Measurements from ENCODE around the gene DPYSL5.

DPYSL5 gene

GRCh38 chr2:26847655-26848335 is at the start of gene DPYSL5:
TSS of gene DPYSL5 (plus strand) at chr2:26848132. CDS start at chr2:26898500, 50,368 bp downstream.
- no peaks in the 10 kb centered on the region for H3K36me3 ChIP-seq (ENCODE audit: control insufficient read depth, insufficient read depth, low read length, severe bottlenecking)
- no peak within 1 kb of the TSS for H3K9ac ChIP-seq (ENCODE audit: low read length)
- H3K27me3 ChIP-seq (replicated peaks; ENCODE audit: control insufficient read depth, insufficient read depth, low read length) = peaks cover 78% of the 10 kb centered on the region
- peak; percentile 7 for DNase-seq (ENCODE audit: low read depth)
- no peak within 1 kb of the TSS for H3K4me3 ChIP-seq (ENCODE audit: low read length)
- H3K9me3 ChIP-seq (ENCODE audit: control insufficient read depth, low read length) = no peaks in the 10 kb centered on the region
- peaks cover under 1% of the 10 kb centered on the region for H3K4me1 ChIP-seq (ENCODE audit: control insufficient read depth, insufficient read depth, low read length)

GRCh38 chr2:26801328-26801727 is 46.6 kb upstream of the DPYSL5 start:
- Histone ChIP-seq H3K4me3 (ENCODE audit: low read length) (no peak overlapping the region), H3K36me3 (ENCODE audit: control insufficient read depth, insufficient read depth, low read length, severe bottlenecking) (no peaks in the 10 kb centered on the region)

GRCh38 chr2:26801796-26802195 is 46.1 kb upstream of the DPYSL5 start:
- H3K9me3 ChIP-seq (ENCODE audit: control insufficient read depth, low read length) = no peaks in the 10 kb centered on the region
- no peak overlapping the region for H3K9ac ChIP-seq (ENCODE audit: low read length)
- no peaks in the 10 kb centered on the region for H3K27me3 ChIP-seq (replicated peaks; ENCODE audit: control insufficient read depth, insufficient read depth, low read length)
- no peak for DNase-seq (ENCODE audit: low read depth)
- no peak overlapping the region for H3K4me3 ChIP-seq (ENCODE audit: low read length)
- H3K36me3 ChIP-seq (ENCODE audit: control insufficient read depth, insufficient read depth, low read length, severe bottlenecking) = no peaks in the 10 kb centered on the region
- H3K4me1 ChIP-seq (ENCODE audit: control insufficient read depth, insufficient read depth, low read length) = peaks cover 7% of the 10 kb centered on the region

More at GRCh38 chr2:26801328-26801727, 46.6 kb upstream of the DPYSL5 start:
- Histone ChIP-seq H3K4me1 (ENCODE audit: control insufficient read depth, insufficient read depth, low read length) (peaks cover 7% of the 10 kb centered on the region), H3K9ac (ENCODE audit: low read length) (no peak overlapping the region), H3K9me3 (ENCODE audit: control insufficient read depth, low read length) (no peaks in the 10 kb centered on the region), H3K27me3 (replicated peaks; ENCODE audit: control insufficient read depth, insufficient read depth, low read length) (no peaks in the 10 kb centered on the region)
- no peak for DNase-seq (ENCODE audit: low read depth)

- Histone ChIP-seq H3K9ac (ENCODE audit: low read length) (no peak overlapping the region), H3K4me3 (ENCODE audit: low read length) (no peak overlapping the region), H3K27me3 (replicated peaks; ENCODE audit: control insufficient read depth, insufficient read depth, low read length) (no peaks in the 10 kb centered on the region), H3K36me3 (ENCODE audit: control insufficient read depth, insufficient read depth, low read length, severe bottlenecking) (no peaks in the 10 kb centered on the region), H3K9me3 (ENCODE audit: control insufficient read depth, low read length) (no peaks in the 10 kb centered on the region), H3K4me1 (ENCODE audit: control insufficient read depth, insufficient read depth, low read length) (peaks cover 12% of the 10 kb centered on the region)
- DNase-seq (ENCODE audit: low read depth) = peak; percentile 20
These were observed 42.7 kb upstream of the DPYSL5 start for GRCh38 chr2:26805241-26805676.

GRCh38 chr2:26807788-26808460 is 40.0 kb upstream of the DPYSL5 start:
- DNase-seq (ENCODE audit: low read depth) = peak; percentile 54
- Histone ChIP-seq H3K36me3 (ENCODE audit: control insufficient read depth, insufficient read depth, low read length, severe bottlenecking) (no peaks in the 10 kb centered on the region), H3K4me1 (ENCODE audit: control insufficient read depth, insufficient read depth, low read length) (peaks cover 12% of the 10 kb centered on the region), H3K27me3 (replicated peaks; ENCODE audit: control insufficient read depth, insufficient read depth, low read length) (peaks cover 12% of the 10 kb centered on the region), H3K4me3 (ENCODE audit: low read length) (no peak overlapping the region), H3K9ac (ENCODE audit: low read length) (no peak overlapping the region), H3K9me3 (ENCODE audit: control insufficient read depth, low read length) (no peaks in the 10 kb centered on the region)

GRCh38 chr2:26809211-26809610 is 38.7 kb upstream of the DPYSL5 start:
- DNase-seq (ENCODE audit: low read depth) = no peak
- H3K9me3 ChIP-seq (ENCODE audit: control insufficient read depth, low read length) = no peaks in the 10 kb centered on the region
- peaks cover 12% of the 10 kb centered on the region for H3K27me3 ChIP-seq (replicated peaks; ENCODE audit: control insufficient read depth, insufficient read depth, low read length)
- H3K9ac ChIP-seq (ENCODE audit: low read length) = no peak overlapping the region
- no peak overlapping the region for H3K4me3 ChIP-seq (ENCODE audit: low read length)
- H3K36me3 ChIP-seq (ENCODE audit: control insufficient read depth, insufficient read depth, low read length, severe bottlenecking) = no peaks in the 10 kb centered on the region
- peaks cover 12% of the 10 kb centered on the region for H3K4me1 ChIP-seq (ENCODE audit: control insufficient read depth, insufficient read depth, low read length)

- Histone ChIP-seq H3K9me3 (ENCODE audit: control insufficient read depth, low read length) (no peaks in the 10 kb centered on the region), H3K4me1 (ENCODE audit: control insufficient read depth, insufficient read depth, low read length) (peaks cover 10% of the 10 kb centered on the region), H3K36me3 (ENCODE audit: control insufficient read depth, insufficient read depth, low read length, severe bottlenecking) (no peaks in the 10 kb centered on the region), H3K27me3 (replicated peaks; ENCODE audit: control insufficient read depth, insufficient read depth, low read length) (peaks cover 12% of the 10 kb centered on the region), H3K9ac (ENCODE audit: low read length) (no peak overlapping the region), H3K4me3 (ENCODE audit: low read length) (no peak overlapping the region)
- no peak for DNase-seq (ENCODE audit: low read depth)
These were observed 37.9 kb upstream of the DPYSL5 start for GRCh38 chr2:26809876-26810577.

- Histone ChIP-seq H3K4me1 (ENCODE audit: control insufficient read depth, insufficient read depth, low read length) (peaks cover 4% of the 10 kb centered on the region), H3K9ac (ENCODE audit: low read length) (no peak overlapping the region), H3K4me3 (ENCODE audit: low read length) (no peak overlapping the region), H3K27me3 (replicated peaks; ENCODE audit: control insufficient read depth, insufficient read depth, low read length) (peaks cover 14% of the 10 kb centered on the region), H3K36me3 (ENCODE audit: control insufficient read depth, insufficient read depth, low read length, severe bottlenecking) (no peaks in the 10 kb centered on the region), H3K9me3 (ENCODE audit: control insufficient read depth, low read length) (no peaks in the 10 kb centered on the region)
- no peak for DNase-seq (ENCODE audit: low read depth)
These were observed 36.7 kb upstream of the DPYSL5 start for GRCh38 chr2:26811261-26811660.

- no peak for DNase-seq (ENCODE audit: low read depth)
These were observed 35.9 kb upstream of the DPYSL5 start for GRCh38 chr2:26811791-26812694.

GRCh38 chr2:26812731-26813130 is 35.2 kb upstream of the DPYSL5 start:
- Histone ChIP-seq H3K9ac (ENCODE audit: low read length) (no peak overlapping the region), H3K27me3 (replicated peaks; ENCODE audit: control insufficient read depth, insufficient read depth, low read length) (peaks cover 23% of the 10 kb centered on the region), H3K36me3 (ENCODE audit: control insufficient read depth, insufficient read depth, low read length, severe bottlenecking) (no peaks in the 10 kb centered on the region), H3K4me3 (ENCODE audit: low read length) (no peak overlapping the region), H3K9me3 (ENCODE audit: control insufficient read depth, low read length) (no peaks in the 10 kb centered on the region), H3K4me1 (ENCODE audit: control insufficient read depth, insufficient read depth, low read length) (peaks cover 2% of the 10 kb centered on the region)
- no peak for DNase-seq (ENCODE audit: low read depth)

More at GRCh38 chr2:26811791-26812694, 35.9 kb upstream of the DPYSL5 start:
- H3K36me3 ChIP-seq (ENCODE audit: control insufficient read depth, insufficient read depth, low read length, severe bottlenecking) = no peaks in the 10 kb centered on the region
- no peak overlapping the region for H3K9ac ChIP-seq (ENCODE audit: low read length)
- peaks cover 22% of the 10 kb centered on the region for H3K27me3 ChIP-seq (replicated peaks; ENCODE audit: control insufficient read depth, insufficient read depth, low read length)
- no peak overlapping the region for H3K4me3 ChIP-seq (ENCODE audit: low read length)
- H3K4me1 ChIP-seq (ENCODE audit: control insufficient read depth, insufficient read depth, low read length) = peaks cover 4% of the 10 kb centered on the region
- no peaks in the 10 kb centered on the region for H3K9me3 ChIP-seq (ENCODE audit: control insufficient read depth, low read length)

Data from adipocyte (in vitro differentiated cells).